Astrocyte (in vitro differentiated cells and primary cell): ENCODE results near the gene TGM3. TPM values are rescaled to one million over a fixed set of nuclear protein-coding genes. Genes with fewer than 3 reads are reported as not detected.

Experiments used
- DNase-seq: peaks from one replicate; pipeline ENCODE4 v3.0.0-alpha.2; 2010; ENCODE audit warnings: low read depth
- FAIRE-seq: peaks from 2 replicates; lab custom pipeline; 2011; peaks lifted over from hg19 to GRCh38; lab: Jason Lieb, UNC
- H2AFZ ChIP-seq: 2 replicates; pipeline ENCODE4 v1.6.0; 2012; ENCODE audit warnings: low read depth, low read length, inconsistent platforms
- H3K27ac ChIP-seq: 2 replicates; pipeline ENCODE4 v1.5.1; 2011; ENCODE audit warnings: low read depth, low read length, inconsistent platforms
- H3K27me3 ChIP-seq: 2 replicates; pipeline ENCODE4 v1.6.0; 2011; ENCODE audit warnings: low read length, inconsistent platforms; ENCODE audit not compliant: insufficient read depth
- H3K36me3 ChIP-seq: 2 replicates; pipeline ENCODE4 v1.5.1; 2011; ENCODE audit warnings: low read length, inconsistent platforms; ENCODE audit not compliant: insufficient read depth
- H3K4me1 ChIP-seq: 2 replicates; pipeline ENCODE4 v1.5.1; 2011; ENCODE audit warnings: low read length, inconsistent platforms; ENCODE audit not compliant: insufficient read depth
- H3K4me2 ChIP-seq: 2 replicates; pipeline ENCODE4 v1.6.0; 2012; ENCODE audit warnings: low read length, inconsistent platforms
- H3K4me3 ChIP-seq: 2 replicates; pipeline ENCODE4 v1.5.1; 2011; ENCODE audit warnings: low read depth, mild to moderate bottlenecking, low read length, inconsistent platforms; ENCODE audit not compliant: insufficient read depth
- H3K79me2 ChIP-seq: 2 replicates; pipeline ENCODE4 v1.6.0; 2012; ENCODE audit warnings: mild to moderate bottlenecking, low read length, inconsistent platforms; ENCODE audit not compliant: insufficient read depth
- H3K9ac ChIP-seq: 2 replicates; pipeline ENCODE4 v1.6.0; 2012; ENCODE audit warnings: mild to moderate bottlenecking, low read length, inconsistent platforms
- H3K9me3 ChIP-seq: 2 replicates; pipeline ENCODE4 v1.5.1; 2012; ENCODE audit warnings: low read depth, mild to moderate bottlenecking, low read length, inconsistent platforms; ENCODE audit not compliant: insufficient read depth
- H4K20me1 ChIP-seq: 2 replicates; pipeline ENCODE4 v1.6.0; 2012; ENCODE audit warnings: low read length, inconsistent platforms; ENCODE audit not compliant: insufficient read depth
- H3K27ac Mint-ChIP-seq: one replicate; pipeline ENCODE4 v1.8.0; 2021; ENCODE audit warnings: mild to moderate bottlenecking, mixed read lengths; ENCODE audit not compliant: unreplicated experiment
- H3K27me3 Mint-ChIP-seq: one replicate; pipeline ENCODE4 v1.8.0; 2021; ENCODE audit warnings: low read depth, mixed read lengths; ENCODE audit not compliant: unreplicated experiment
- H3K36me3 Mint-ChIP-seq: one replicate; pipeline ENCODE4 v1.8.0; 2021; ENCODE audit warnings: low read depth, mixed read lengths; ENCODE audit not compliant: unreplicated experiment
- H3K4me1 Mint-ChIP-seq: one replicate; pipeline ENCODE4 v1.8.0; 2021; ENCODE audit warnings: low read depth, mixed read lengths; ENCODE audit not compliant: unreplicated experiment
- H3K4me3 Mint-ChIP-seq: one replicate; pipeline ENCODE4 v1.8.0; 2021; ENCODE audit warnings: mild to moderate bottlenecking, moderate library complexity, mixed read lengths; ENCODE audit not compliant: unreplicated experiment
- H3K9me3 Mint-ChIP-seq: one replicate; pipeline ENCODE4 v1.8.0; 2021; ENCODE audit warnings: mild to moderate bottlenecking, mixed read lengths; ENCODE audit not compliant: unreplicated experiment
- EZH2 ChIP-seq: IDR thresholded peaks from 2 replicates; pipeline ENCODE4 v1.6.1; 2012; ENCODE audit warnings: mild to moderate bottlenecking, low read length, inconsistent platforms; ENCODE audit not compliant: insufficient read depth
- total RNA-seq: library from RNA; stranded (reverse); gene quantifications from 2 replicates; pipeline ENCODE4 v1.2.1, GENCODE V29; 2021
- TF ChIP-seq, protein P1 (sequence below): IDR thresholded peaks from 2 replicates; pipeline ENCODE4 v1.5.1; 2011; ENCODE audit warnings: low read depth, mild to moderate bottlenecking, inconsistent platforms, low read length, moderate library complexity; ENCODE audit not compliant: insufficient read depth

The TGM3 gene
- total RNA-seq, 1 donor from 2014 or later, result not detected

DNA sequence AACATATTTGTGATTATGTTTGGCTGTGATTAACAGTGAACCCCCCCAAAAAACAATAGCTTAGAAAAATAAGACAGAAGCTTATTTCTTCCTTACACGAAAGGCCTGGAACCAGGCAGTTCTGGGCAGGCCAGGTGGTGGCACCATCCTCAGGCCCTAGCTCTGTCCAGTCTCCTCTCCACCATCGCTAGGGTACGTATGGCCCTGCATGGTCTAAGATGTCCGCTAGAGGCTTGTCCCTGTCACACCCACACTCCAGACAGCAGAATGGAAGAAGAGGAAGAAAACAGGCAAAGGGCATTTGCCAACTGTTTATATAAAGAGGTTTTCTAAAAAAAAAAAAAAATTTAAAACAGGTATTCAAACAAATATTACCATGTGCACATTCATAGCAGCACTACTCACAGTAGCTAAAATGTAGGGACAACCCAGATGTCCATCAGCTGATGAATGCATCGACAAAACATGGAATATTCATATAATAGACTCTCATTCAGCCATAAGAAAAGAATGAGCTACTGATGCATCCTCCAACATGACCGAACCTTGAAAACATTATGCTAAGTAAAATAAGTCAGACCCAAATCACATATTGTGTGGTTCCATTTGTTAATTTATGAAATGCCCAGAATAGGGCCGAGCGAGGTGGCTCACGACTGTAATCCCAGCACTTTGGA is 6.7 kb downstream of the TGM3 start:
- DNase-seq (no peak), FAIRE-seq (no peak)
- Mint-ChIP-seq H3K4me3 (no peak overlapping the region), H3K9me3 (no peaks in the 10 kb centered on the region), H3K4me1 (peaks cover 3% of the 10 kb centered on the region), H3K27ac (no peak overlapping the region), H3K27me3 (peaks cover 42% of the 10 kb centered on the region), H3K36me3 (no peaks in the 10 kb centered on the region)
- TF ChIP-seq EZH2, result no peak
- TF ChIP-seq, protein P1, sequence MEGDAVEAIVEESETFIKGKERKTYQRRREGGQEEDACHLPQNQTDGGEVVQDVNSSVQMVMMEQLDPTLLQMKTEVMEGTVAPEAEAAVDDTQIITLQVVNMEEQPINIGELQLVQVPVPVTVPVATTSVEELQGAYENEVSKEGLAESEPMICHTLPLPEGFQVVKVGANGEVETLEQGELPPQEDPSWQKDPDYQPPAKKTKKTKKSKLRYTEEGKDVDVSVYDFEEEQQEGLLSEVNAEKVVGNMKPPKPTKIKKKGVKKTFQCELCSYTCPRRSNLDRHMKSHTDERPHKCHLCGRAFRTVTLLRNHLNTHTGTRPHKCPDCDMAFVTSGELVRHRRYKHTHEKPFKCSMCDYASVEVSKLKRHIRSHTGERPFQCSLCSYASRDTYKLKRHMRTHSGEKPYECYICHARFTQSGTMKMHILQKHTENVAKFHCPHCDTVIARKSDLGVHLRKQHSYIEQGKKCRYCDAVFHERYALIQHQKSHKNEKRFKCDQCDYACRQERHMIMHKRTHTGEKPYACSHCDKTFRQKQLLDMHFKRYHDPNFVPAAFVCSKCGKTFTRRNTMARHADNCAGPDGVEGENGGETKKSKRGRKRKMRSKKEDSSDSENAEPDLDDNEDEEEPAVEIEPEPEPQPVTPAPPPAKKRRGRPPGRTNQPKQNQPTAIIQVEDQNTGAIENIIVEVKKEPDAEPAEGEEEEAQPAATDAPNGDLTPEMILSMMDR, result no peak
- Histone ChIP-seq H3K9ac (no peak overlapping the region), H3K27ac (no peak overlapping the region), H2AFZ (no peak overlapping the region), H3K4me2 (no peak overlapping the region), H3K4me1 (no peaks in the 10 kb centered on the region), H4K20me1 (no peaks in the 10 kb centered on the region), H3K79me2 (no peaks in the 10 kb centered on the region), H3K9me3 (no peaks in the 10 kb centered on the region), H3K36me3 (no peaks in the 10 kb centered on the region), H3K4me3 (no peak overlapping the region), H3K27me3 (no peaks in the 10 kb centered on the region)

DNA sequence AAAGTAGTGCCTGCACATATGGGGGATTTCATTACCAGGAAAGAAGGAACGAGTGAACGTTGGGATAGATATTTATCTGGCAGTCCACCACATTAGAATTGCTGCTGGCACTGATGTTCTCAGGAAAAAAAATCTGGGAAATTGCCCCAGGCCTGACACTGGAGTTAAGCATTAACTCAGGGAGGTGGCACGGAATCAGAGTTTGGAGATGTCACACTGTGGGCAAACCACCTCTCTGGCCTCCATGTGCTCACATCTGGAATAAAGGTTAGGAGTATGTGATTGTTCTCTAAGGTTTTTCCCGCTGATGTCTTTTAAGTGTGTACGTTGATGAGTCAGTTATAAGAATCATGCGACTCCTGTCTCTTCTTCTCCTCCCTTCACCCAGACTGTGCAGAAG is 7.9 kb downstream of the TGM3 start:
- Histone ChIP-seq H2AFZ (no peak overlapping the region), H3K36me3 (no peaks in the 10 kb centered on the region), H3K4me3 (no peak overlapping the region), H3K27ac (no peak overlapping the region), H3K79me2 (no peaks in the 10 kb centered on the region), H3K9me3 (no peaks in the 10 kb centered on the region), H3K4me2 (no peak overlapping the region), H3K9ac (no peak overlapping the region), H4K20me1 (no peaks in the 10 kb centered on the region), H3K4me1 (no peaks in the 10 kb centered on the region), H3K27me3 (no peaks in the 10 kb centered on the region)
- no peak for DNase-seq
- TF ChIP-seq, protein P1, result no peak
- no peak for TF ChIP-seq EZH2
- Mint-ChIP-seq H3K27ac (no peak overlapping the region), H3K4me3 (no peak overlapping the region), H3K27me3 (peaks cover 48% of the 10 kb centered on the region), H3K4me1 (peaks cover 3% of the 10 kb centered on the region), H3K36me3 (no peaks in the 10 kb centered on the region), H3K9me3 (no peaks in the 10 kb centered on the region)
- FAIRE-seq, result no peak

DNA sequence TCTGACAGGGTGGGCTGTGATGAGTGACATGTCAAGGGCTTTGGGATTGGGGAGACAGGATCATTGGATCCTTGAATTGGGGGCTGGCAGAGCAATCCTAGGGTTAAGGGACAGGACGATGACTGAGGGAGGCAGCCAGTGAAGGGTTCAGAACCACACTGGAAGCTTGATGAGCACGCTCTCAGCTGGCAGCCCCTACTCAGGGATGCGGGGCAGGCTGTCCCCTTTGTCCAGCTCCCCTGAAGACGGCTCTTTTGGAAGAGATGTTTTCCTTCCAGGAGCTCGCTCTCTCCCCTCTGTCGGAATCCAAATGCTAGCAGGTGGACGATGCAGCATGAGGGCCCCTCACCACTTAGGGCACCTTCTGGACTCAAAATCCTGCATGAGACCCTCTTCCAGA is 8.4 kb downstream of the TGM3 start:
- no peak overlapping the region for H3K4me3 Mint-ChIP-seq
- no peaks in the 10 kb centered on the region for H3K9me3 ChIP-seq
- H4K20me1 ChIP-seq, result no peaks in the 10 kb centered on the region
- no peaks in the 10 kb centered on the region for H3K9me3 Mint-ChIP-seq
- no peak for DNase-seq
- H3K27me3 Mint-ChIP-seq, result peaks cover 48% of the 10 kb centered on the region
- no peak overlapping the region for H3K9ac ChIP-seq
- H3K79me2 ChIP-seq, result no peaks in the 10 kb centered on the region
- peaks cover 3% of the 10 kb centered on the region for H3K4me1 Mint-ChIP-seq
- H3K4me2 ChIP-seq, result no peak overlapping the region
- H3K36me3 Mint-ChIP-seq, result no peaks in the 10 kb centered on the region
- H3K4me1 ChIP-seq, result no peaks in the 10 kb centered on the region
- no peak overlapping the region for H3K27ac ChIP-seq
- no peaks in the 10 kb centered on the region for H3K27me3 ChIP-seq
- H3K4me3 ChIP-seq, result no peak overlapping the region
- H3K27ac Mint-ChIP-seq, result no peak overlapping the region
- TF ChIP-seq, protein P1, result no peak
- no peak for TF ChIP-seq EZH2
- no peak overlapping the region for H2AFZ ChIP-seq
- no peak for FAIRE-seq
- no peaks in the 10 kb centered on the region for H3K36me3 ChIP-seq
